Heart left ventricle (tissue), 13 donors: ENCODE results near the gene SOX6.

Experiments used
- CTCF ChIP-seq, 12 donors: fragments of 200-600 bp; sonication (generic) in 4 of 12; IDR thresholded peaks; one replicate each; pipeline versions ENCODE4 v1.5.0 to v1.8.0; 2018 to 2022; ENCODE audit warnings: antibody characterized with exemption in 12 of 12, mild to moderate bottlenecking in 5 of 12
- POLR2A ChIP-seq, 2 donors: fragments of 450-650 bp; IDR thresholded peaks; one replicate each; pipeline ENCODE4 v1.6.1; 2017; ENCODE audit warnings: antibody characterized with exemption in 2 of 2, mild to moderate bottlenecking in 2 of 2, moderate library complexity in 2 of 2
- donor health status: ischemic (EF 13 %, LVEDD 7.1; RV severe dilation, severe dysfunction).
- donor health status: DM: no; HTN: yes; CAD: no.
- donor health status: DM: no; HTN: no; CAD: no.
- donor health status: ischemic (EF 25% LVEDD 6.9; RV normal size, moderate dysfunction).
- donor health status: ischemic (EF 25% LVEDD 5.7; RV mildly dilated, moderate dysfunction).
- donor health status: ischemic (EF 35%, LVEDD 5.7; RV mildly dilated, moderate dysfunction).
- donor health status: nonischemic (EF 11% LVEDD 7.7; RV severe dilation, severe dysfunction).
- donor health status: DM: yes; HTN: yes; CAD: no.
- donor health status: PGD.
- donor health status: ischemic (EF 29% LVEDD 5.4; RV normal size, mild dysfunction).
- donor health status: nonischemic (EF 23%, LVEDD 6.1; RV moderate dilation, normal function).

- no peak for TF ChIP-seq CTCF (IDR thresholded peaks at IDR 0.05)
- no peak for TF ChIP-seq POLR2A (IDR thresholded peaks at IDR 0.05)
These were observed 197.8 kb downstream of the SOX6 start for GRCh38 chr11:16158426-16158994.
